ENCODE data around the gene SSBP3. TPM values are rescaled to one million over a fixed set of nuclear protein-coding genes. Genes with fewer than 3 reads are reported as not detected.

Gene SSBP3
- 86.9 TPM for polyA plus RNA-seq (2012; ENCODE audit: insufficient read length, low read depth)

- TF ChIP-seq SIN3A (IDR thresholded peaks at IDR 0.05; ENCODE audit: borderline replicate concordance, insufficient read depth, low read length) (no peak), REST (IDR thresholded peaks at IDR 0.05; ENCODE audit: insufficient read depth in 1 of 2, low read depth in 2 of 2, low read length in 2 of 2) (no peak), FOXP2 (optimal IDR thresholded peaks at IDR 0.05; ENCODE audit: borderline replicate concordance, extremely low read depth, extremely low read length, insufficient read depth) (peak; percentile 40), TAF1 (IDR thresholded peaks at IDR 0.05; ENCODE audit: borderline replicate concordance, insufficient read depth, low read length) (peak; percentile 60), POLR2AphosphoS5 (IDR thresholded peaks at IDR 0.05; ENCODE audit: low read depth, low read length) (0 out of 2 replicates have a peak, but pooled peaks have one; percentile 55)
Measured at GRCh38 chr1:54406339-54407153, at the start of gene SSBP3. SSBP3 (minus strand) TSS chr1:54406394.

- TF ChIP-seq FOXP2 (optimal IDR thresholded peaks at IDR 0.05; ENCODE audit: borderline replicate concordance, extremely low read depth, extremely low read length, insufficient read depth) = no peak
- no peak for TF ChIP-seq TAF1 (IDR thresholded peaks at IDR 0.05; ENCODE audit: borderline replicate concordance, insufficient read depth, low read length)
- no peak for TF ChIP-seq POLR2AphosphoS5 (IDR thresholded peaks at IDR 0.05; ENCODE audit: low read depth, low read length)
Measured at GRCh38 chr1:54453509-54453908, 47.3 kb upstream of the SSBP3 start.

- TF ChIP-seq FOXP2 (optimal IDR thresholded peaks at IDR 0.05; ENCODE audit: borderline replicate concordance, extremely low read depth, extremely low read length, insufficient read depth) (no peak), POLR2AphosphoS5 (IDR thresholded peaks at IDR 0.05; ENCODE audit: low read depth, low read length) (no peak), TAF1 (IDR thresholded peaks at IDR 0.05; ENCODE audit: borderline replicate concordance, insufficient read depth, low read length) (no peak), SIN3A (IDR thresholded peaks at IDR 0.05; ENCODE audit: borderline replicate concordance, insufficient read depth, low read length) (no peak), REST (IDR thresholded peaks at IDR 0.05; ENCODE audit: insufficient read depth in 1 of 2, low read depth in 2 of 2, low read length in 2 of 2) (no peak)
Measured at GRCh38 chr1:54453022-54453421, 46.8 kb upstream of the SSBP3 start.

GRCh38 chr1:54442185-54442584, 36.0 kb upstream of the SSBP3 start:
- TF ChIP-seq SIN3A (IDR thresholded peaks at IDR 0.05; ENCODE audit: borderline replicate concordance, insufficient read depth, low read length) (no peak), FOXP2 (optimal IDR thresholded peaks at IDR 0.05; ENCODE audit: borderline replicate concordance, extremely low read depth, extremely low read length, insufficient read depth) (no peak), TAF1 (IDR thresholded peaks at IDR 0.05; ENCODE audit: borderline replicate concordance, insufficient read depth, low read length) (no peak), REST (IDR thresholded peaks at IDR 0.05; ENCODE audit: insufficient read depth in 1 of 2, low read depth in 2 of 2, low read length in 2 of 2) (no peak), POLR2AphosphoS5 (IDR thresholded peaks at IDR 0.05; ENCODE audit: low read depth, low read length) (no peak)

GRCh38 chr1:54439550-54440223, 33.5 kb upstream of the SSBP3 start:
- no peak for TF ChIP-seq REST (IDR thresholded peaks at IDR 0.05; ENCODE audit: insufficient read depth in 1 of 2, low read depth in 2 of 2, low read length in 2 of 2)
- TF ChIP-seq POLR2AphosphoS5 (IDR thresholded peaks at IDR 0.05; ENCODE audit: low read depth, low read length) = no peak
- TF ChIP-seq SIN3A (IDR thresholded peaks at IDR 0.05; ENCODE audit: borderline replicate concordance, insufficient read depth, low read length) = no peak
- no peak for TF ChIP-seq FOXP2 (optimal IDR thresholded peaks at IDR 0.05; ENCODE audit: borderline replicate concordance, extremely low read depth, extremely low read length, insufficient read depth)
- TF ChIP-seq TAF1 (IDR thresholded peaks at IDR 0.05; ENCODE audit: borderline replicate concordance, insufficient read depth, low read length) = no peak

Measured in PFSK-1 (cell line).